HepG2 (cell line): ENCODE data around the gene IL12B.

Experiments used
- CHD2 ChIP-seq: IDR thresholded peaks from 2 replicates; pipeline ENCODE4 v1.6.1; 2011; ENCODE audit warnings: low read depth, low read length, improper control_type of control experiment
- CTCF ChIP-seq: sonication (generic); formaldehyde crosslinking; IDR thresholded peaks from 2 replicates; pipeline ENCODE4 v1.5.0; 2020; ENCODE audit warnings: mild to moderate bottlenecking, missing genetic modification reagents, moderate library complexity
- HNF4A ChIP-seq: sonication (generic); formaldehyde crosslinking; IDR thresholded peaks from 2 replicates; pipeline ENCODE4 v1.4.0; 2020; ENCODE audit warnings: missing genetic modification reagents
- NONO ChIP-seq, 2 experiments: fragments of 450-650 bp in 1 of 2; sonication (generic) in 1 of 2; formaldehyde crosslinking in 1 of 2; IDR thresholded peaks in 1 of 2; conservative IDR thresholded peaks in 1 of 2; 2 replicates each; pipeline versions ENCODE4 v1.6.1 to v1.8.0; 2017 to 2022; ENCODE audit warnings: mild to moderate bottlenecking in 1 of 2, missing genetic modification reagents in 1 of 2, moderate library complexity in 1 of 2
- PRMT3 ChIP-seq: sonication (generic); formaldehyde crosslinking; IDR thresholded peaks from 2 replicates; pipeline ENCODE4 v1.8.1; 2022; ENCODE audit warnings: low read depth, mild to moderate bottlenecking, moderate library complexity, missing genetic modification reagents, borderline replicate concordance
- TFAP4 ChIP-seq: sonication (generic); IDR thresholded peaks from 2 replicates; pipeline ENCODE4 v1.6.1; 2016; ENCODE audit warnings: low read depth, borderline replicate concordance
- ZNF121 ChIP-seq: sonication (generic); formaldehyde crosslinking; IDR thresholded peaks from 2 replicates; pipeline ENCODE4 v1.5.0; 2020; ENCODE audit warnings: mild to moderate bottlenecking, missing genetic modification reagents
- ZNF256 ChIP-seq: sonication (generic); formaldehyde crosslinking; conservative IDR thresholded peaks from 2 replicates; pipeline ENCODE4 v1.4.0; 2020; ENCODE audit warnings: missing genetic modification reagents

- TF ChIP-seq HNF4A (no peak), CTCF (CRISPR knock-in tag) (no peak), NONO (IDR thresholded peaks at IDR 0.05) (no peak), NONO (CRISPR knock-in tag; conservative IDR thresholded peaks at IDR 0.05) (no peak), CHD2 (no peak), PRMT3 (no peak), TFAP4 (no peak), ZNF121 (CRISPR knock-in tag) (no peak), ZNF256 (CRISPR knock-in tag) (no peak)
Observed at GRCh38 chr5:159324986-159325385, 5.3 kb downstream of the IL12B start.
